Stomach (tissue), 9 donors: Measurements from ENCODE around the gene ILF2. TPM values are rescaled to one million over a fixed set of nuclear protein-coding genes. Genes with fewer than 3 reads are reported as not detected.

Experiments used
- DNase-seq, 2 donors: peaks; one replicate each; pipeline versions ENCODE4 v3.0.0 to v3.0.0-alpha.2; 2013 to 2019
- H3K27ac ChIP-seq, 5 donors: fragments of 200-600 bp in 4 of 5; sonication (generic) in 4 of 5; one replicate each; pipeline ENCODE4 v1.5.1; 2013 to 2019; ENCODE audit warnings: mild to moderate bottlenecking in 1 of 5, moderate library complexity in 1 of 5
- H3K27me3 ChIP-seq, 3 donors: fragments of 200-600 bp; sonication (generic); one replicate each; pipeline ENCODE4 v1.5.1; 2017 to 2019; ENCODE audit warnings: mixed run types in 1 of 3
- H3K36me3 ChIP-seq, 4 donors: fragments of 200-600 bp; sonication (generic); 1 replicate in 3 of 4; 2 replicates in 1 of 4; pipeline ENCODE4 v1.5.1; 2016 to 2019
- H3K4me1 ChIP-seq, 4 donors: fragments of 200-600 bp; sonication (generic); one replicate each; pipeline ENCODE4 v1.5.1; 2016 to 2019
- H3K4me3 ChIP-seq, 4 donors: fragments of 200-600 bp; sonication (generic) in 3 of 4; one replicate each; pipeline ENCODE4 v1.5.1; 2016 to 2019; ENCODE audit warnings: mild to moderate bottlenecking in 1 of 4
- H3K9me3 ChIP-seq, 4 donors: fragments of 200-600 bp; sonication (generic); one replicate each; pipeline ENCODE4 v1.5.1; 2016 to 2019
- CTCF ChIP-seq, 7 experiments: fragments of 450-650 bp in 4 of 7; fragments of 200-600 bp in 3 of 7; sonication (generic) in 3 of 7; IDR thresholded peaks; one replicate each; pipeline ENCODE4 v1.5.1; 2016 to 2019; ENCODE audit warnings: antibody characterized with exemption in 7 of 7, control low read depth in 2 of 7, mild to moderate bottlenecking in 1 of 7
- EP300 ChIP-seq: sonication (generic); formaldehyde crosslinking; IDR thresholded peaks from one replicate; pipeline ENCODE4 v1.6.1; 2017; ENCODE audit warnings: antibody characterized with exemption
- POLR2A ChIP-seq, 4 donors: fragments of 450-650 bp; IDR thresholded peaks; one replicate each; pipeline ENCODE4 v1.6.1; 2016; ENCODE audit warnings: antibody characterized with exemption in 4 of 4, control low read depth in 2 of 4, mild to moderate bottlenecking in 1 of 4, moderate library complexity in 1 of 4
- POLR2AphosphoS5 ChIP-seq, 3 donors: sonication (generic); formaldehyde crosslinking; IDR thresholded peaks; one replicate each; pipeline ENCODE4 v1.6.1; 2016; ENCODE audit warnings: antibody characterized with exemption in 3 of 3
- WGBS, 5 donors: extraction: QIAGEN DNeasy Blood & Tissue Kit in 3 of 5; methylation state at CpG; one replicate each; pipeline versions ENCODE4 v1.1.5 to v1.1.7; 2013 to 2018; 5-methylcytosine and 5-hydroxymethylcytosine counted together
- intact Hi-C: fragments of 100-400 bp; cut with DNase I; formaldehyde crosslinking; loops from one replicate; pipeline ENCODE4 v1.15.1; 2023; ENCODE audit warnings: low total_unique reads
- polyA plus RNA-seq, 3 donors: library from polyadenylated mRNA; stranded (reverse); fragments of 200-250 nt; gene quantifications; one replicate each; pipeline ENCODE4 v1.2.3, GENCODE V29; 2013
- total RNA-seq, 5 donors: library from RNA; depleted of rRNA; stranded (reverse); fragments of >200 nt; gene quantifications; one replicate each; pipeline versions ENCODE4 v1.1.0 to v1.2.3, GENCODE V29; 2014 to 2016
- donor health status: healthy with polysubstance abuse.
- donor health status: Bipolar disorder and iron deficiency.
- donor health status: healthy.

The ILF2 gene
- total and polyA plus RNA-seq, 8 donors = 17.1 to 138 (median 72.1) TPM

- intact Hi-C loops = no loop called here
- Histone ChIP-seq H3K36me3 (peaks cover 0 to 14% (median under 1%) of the 10 kb centered on the region in 4 donors), H3K4me1 (peaks cover 30 to 69% (median 44%) of the 10 kb centered on the region in 4 donors), H3K27me3 (no peaks in the 10 kb centered on the region), H3K4me3 (no peak overlapping the region), H3K9me3 (no peaks in the 10 kb centered on the region), H3K27ac (peak overlapping the region; percentile 12 to 90 (median 88))
- DNase-seq = peak in 1 of 2 donors; percentile 13
- TF ChIP-seq POLR2AphosphoS5 (IDR thresholded peaks at IDR 0.05) (no peak), CTCF (IDR thresholded peaks at IDR 0.05) (no peak), EP300 (no peak), POLR2A (IDR thresholded peaks at IDR 0.05) (no peak)
- 81 to 90% (median 82%) methylated on average over 5 to 6 of the region's 6 CpGs for WGBS, 5 donors
These were observed 42.0 kb downstream of the ILF2 start for GRCh38 chr1:153628638-153629342.

- peak within 1 kb of the TSS; percentile 76 to 90 (median 88) for H3K27ac ChIP-seq
- WGBS, 5 donors = 20 to 63% (median 52%) methylated on average over 2 to 10 of the region's 10 CpGs
- intact Hi-C loops = no loop called here
- peaks cover 23 to 71% (median 43%) of the 10 kb centered on the region in 4 donors for H3K4me1 ChIP-seq
- peak in 1 of 2 donors; percentile 44 for DNase-seq
- no peaks in the 10 kb centered on the region for H3K27me3 ChIP-seq
- H3K9me3 ChIP-seq = no peaks in the 10 kb centered on the region
- peaks cover 0 to 19% (median 6%) of the 10 kb centered on the region in 4 donors for H3K36me3 ChIP-seq
- TF ChIP-seq POLR2A (IDR thresholded peaks at IDR 0.05) (no peak), CTCF (IDR thresholded peaks at IDR 0.05) (peak in 3 of 7 experiments; percentile 2 to 24 (median 8))
- H3K4me3 ChIP-seq = peak within 1 kb of the TSS; percentile 41 to 59 (median 51)
These were observed 42.8 kb downstream of the ILF2 start, which contains the start of gene S100A1 for GRCh38 chr1:153627715-153628626. Gene S100A1 (plus strand): TSS chr1:153628434. CDS start chr1:153630522, 2,088 bp downstream.

- Histone ChIP-seq H3K4me3 (peak within 1 kb of the TSS; percentile 41 to 59 (median 51)), H3K9me3 (no peaks in the 10 kb centered on the region), H3K4me1 (peaks cover 21 to 67% (median 39%) of the 10 kb centered on the region in 4 donors), H3K27me3 (no peaks in the 10 kb centered on the region), H3K36me3 (peaks cover 0 to 24% (median 9%) of the 10 kb centered on the region in 4 donors), H3K27ac (peak within 1 kb of the TSS; percentile 76 to 90 (median 88))
- 8 to 14% (median 9%) methylated on average over 21 to 28 of the region's 28 CpGs for WGBS, 5 donors
- intact Hi-C loops = no loop called here
- DNase-seq = peak; percentile 69 to 93
- TF ChIP-seq CTCF (IDR thresholded peaks at IDR 0.05) = peak in 3 of 7 experiments; percentile 29 to 51 (median 30)
- peak in 1 of 4 donors; percentile 40 for TF ChIP-seq POLR2A (IDR thresholded peaks at IDR 0.05)
- TF ChIP-seq POLR2AphosphoS5 (IDR thresholded peaks at IDR 0.05) = peak in 2 of 3 donors; percentile 71 to 85
- TF ChIP-seq EP300 = no peak
These were observed 43.7 kb downstream of the ILF2 start, which contains the start of gene S100A13 for GRCh38 chr1:153626904-153627714. Gene S100A13 (minus strand): TSS chr1:153627505. CDS start chr1:153626472, 1,033 bp downstream.
